NOMO-1 treated with DMSO at 0.1 percent for 48 hours (cell line): ENCODE results near the gene NXPH3.

Experiments
- DNase-seq: peaks from one replicate; lab custom pipeline; 2025; ENCODE audit not compliant: unreplicated experiment; lab: John Stamatoyannopoulos, UW

The NXPH3 gene

GRCh38 chr17:49574945-49575678 is 559 bp upstream of the NXPH3 start:
- DNase-seq = no peak

GRCh38 chr17:49576088-49576916 is 631 bp downstream of the NXPH3 start:
- DNase-seq = no peak

DNA sequence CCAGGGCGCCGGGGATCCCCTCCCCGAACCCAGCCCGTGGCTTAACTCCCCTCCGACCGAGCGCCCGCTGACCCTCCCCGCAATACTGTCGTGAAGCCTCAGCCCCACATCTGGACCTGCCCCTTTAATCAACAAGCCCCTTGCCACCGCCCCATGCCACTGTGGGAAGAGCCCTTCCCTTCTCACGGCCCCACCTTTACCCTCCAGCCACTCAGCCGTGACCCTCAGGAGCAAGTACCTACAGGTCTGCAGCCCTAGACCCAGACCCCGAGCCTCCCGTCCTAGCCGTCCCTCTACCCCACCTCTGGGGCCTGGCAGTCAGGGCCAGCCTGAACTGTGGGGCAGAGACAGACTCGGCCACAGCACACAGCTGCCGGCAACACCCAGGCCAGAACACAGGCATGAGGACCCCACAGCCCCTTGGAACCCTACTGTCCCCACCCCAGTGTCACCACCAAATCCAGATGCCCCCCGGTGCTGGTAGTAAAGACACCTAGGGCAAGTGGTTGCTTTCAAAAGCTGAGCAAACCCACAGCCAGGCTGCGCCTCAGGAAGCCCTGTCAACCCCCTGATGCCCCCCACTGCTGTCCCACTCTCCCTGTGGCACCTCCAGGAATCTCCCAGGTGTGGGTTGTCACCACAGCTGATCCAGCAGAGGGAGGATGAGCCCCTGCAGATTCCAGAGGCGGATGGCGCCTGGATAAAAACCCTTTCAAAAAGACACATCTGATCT is 1.4 kb downstream of the NXPH3 start:
- no peak for DNase-seq

DNA sequence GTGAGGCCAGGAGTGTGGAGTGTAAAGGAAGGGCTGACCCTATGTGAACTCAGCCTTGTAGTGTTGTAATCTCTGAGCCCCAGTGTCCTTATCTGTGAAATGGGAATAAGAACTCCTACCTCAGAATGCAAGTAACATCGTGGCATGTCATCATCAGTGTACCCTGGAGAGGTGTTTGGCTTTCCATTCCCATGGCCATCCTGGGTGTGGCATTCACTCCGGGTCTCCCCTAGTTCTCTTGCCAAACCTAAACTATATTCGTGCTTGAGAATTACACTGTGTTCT is 1.9 kb downstream of the NXPH3 start:
- no peak for DNase-seq

- no peak for DNase-seq
Observed at GRCh38 chr17:49577963-49578362, 2.3 kb downstream of the NXPH3 start.

- no peak for DNase-seq
Observed at GRCh38 chr17:49578414-49578813, 2.7 kb downstream of the NXPH3 start.

GRCh38 chr17:49578952-49579500 is 3.4 kb downstream of the NXPH3 start:
- DNase-seq = no peak

GRCh38 chr17:49579522-49579921 is 3.9 kb downstream of the NXPH3 start:
- no peak for DNase-seq

- DNase-seq = no peak
Observed at GRCh38 chr17:49580055-49580721, 4.5 kb downstream of the NXPH3 start.

- DNase-seq = no peak
Observed at GRCh38 chr17:49580981-49581647, 5.4 kb downstream of the NXPH3 start.

DNA sequence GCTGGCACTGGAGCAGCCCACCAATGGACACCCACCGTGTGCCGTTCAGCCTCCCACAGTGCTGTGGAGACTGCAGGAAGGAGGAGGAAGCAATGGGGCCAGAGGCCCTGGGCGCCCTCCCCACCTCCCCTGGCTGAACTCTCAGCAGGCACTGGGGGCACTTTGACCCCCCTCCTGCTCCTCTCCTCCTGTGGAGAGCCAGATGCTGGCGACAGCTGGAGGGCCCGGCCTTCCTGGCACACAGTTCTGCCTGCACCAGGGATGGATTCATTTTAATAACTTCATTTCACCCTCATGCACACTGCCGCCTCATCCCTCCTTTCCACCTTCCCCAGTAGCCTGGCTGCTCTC is 6.0 kb downstream of the NXPH3 start:
- DNase-seq = no peak

- no peak for DNase-seq
Observed at GRCh38 chr17:49582055-49582722, 6.5 kb downstream of the NXPH3 start.

GRCh38 chr17:49582789-49583188 is 7.1 kb downstream of the NXPH3 start:
- no peak for DNase-seq

DNA sequence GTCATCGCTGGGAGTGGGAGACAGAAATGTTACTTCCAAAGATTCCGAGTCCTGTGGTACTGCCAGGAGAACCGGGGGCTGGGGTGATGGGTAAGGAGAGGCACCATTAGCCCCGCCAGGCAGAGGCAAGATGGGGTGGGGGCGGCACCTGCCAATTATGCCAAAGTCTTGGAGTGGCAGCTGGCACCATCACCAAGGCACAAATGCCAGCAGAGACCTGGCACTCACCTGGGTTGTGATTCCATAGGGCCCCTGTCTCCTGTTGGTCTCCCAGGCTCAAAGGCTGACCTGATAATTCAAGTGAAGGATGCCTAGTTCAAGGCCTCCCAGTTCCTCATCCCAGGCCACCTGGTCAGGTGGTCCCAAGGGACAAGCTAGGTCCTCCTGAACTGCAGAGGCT is 7.6 kb downstream of the NXPH3 start:
- no peak for DNase-seq

DNA sequence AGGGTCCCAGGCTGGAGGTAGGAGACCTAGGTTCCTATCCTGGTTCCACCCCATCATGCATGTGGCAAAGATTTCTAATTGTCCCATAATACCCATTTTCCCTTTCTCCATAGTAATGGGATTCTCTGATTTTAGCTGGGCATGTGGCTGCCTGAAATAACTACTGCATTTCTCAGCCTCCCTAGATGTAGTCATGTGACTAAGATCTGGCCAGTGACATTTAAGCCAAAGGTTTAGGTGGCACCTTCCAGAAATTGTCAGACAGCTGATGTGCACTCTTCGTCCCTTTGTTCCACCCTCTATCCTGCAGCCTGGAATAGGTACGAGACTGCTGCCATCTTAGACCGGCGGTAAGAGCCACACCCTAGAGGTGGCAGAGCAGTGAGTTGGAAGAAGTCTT is 8.2 kb downstream of the NXPH3 start:
- no peak for DNase-seq

GRCh38 chr17:49585422-49586027 is 9.9 kb downstream of the NXPH3 start:
- DNase-seq = no peak

- DNase-seq = no peak
Observed at GRCh38 chr17:49587366-49588073, 11.8 kb downstream of the NXPH3 start.

GRCh38 chr17:49588312-49588711 is 12.6 kb downstream of the NXPH3 start:
- no peak for DNase-seq
